ENCODE data around the gene MICA.

GRCh38 chr6:31358302-31358701, 45.1 kb upstream of the MICA start:
- TF ChIP-seq POLR2A (IDR thresholded peaks at IDR 0.05) (no peak), CTCF (IDR thresholded peaks at IDR 0.05) (no peak)
